Endothelial cell (in vitro differentiated cells): ENCODE measurements around the gene SORL1-AS1.

Experiments used
- DNase-seq: peaks from one replicate; pipeline ENCODE4 v3.0.0; 2021; ENCODE audit warnings: low spot score
- H3K27ac Mint-ChIP-seq: one replicate; pipeline ENCODE4 v1.8.0; 2021; ENCODE audit warnings: mixed read lengths, inconsistent platforms; ENCODE audit not compliant: unreplicated experiment
- H3K27me3 Mint-ChIP-seq: one replicate; pipeline ENCODE4 v1.8.0; 2021; ENCODE audit warnings: mild to moderate bottlenecking, moderate library complexity, mixed read lengths, inconsistent platforms; ENCODE audit not compliant: unreplicated experiment
- H3K36me3 Mint-ChIP-seq: one replicate; pipeline ENCODE4 v1.8.0; 2021; ENCODE audit warnings: mild to moderate bottlenecking, low read depth, mixed read lengths, inconsistent platforms; ENCODE audit not compliant: unreplicated experiment
- H3K4me1 Mint-ChIP-seq: one replicate; pipeline ENCODE4 v1.8.0; 2021; ENCODE audit warnings: mild to moderate bottlenecking, mixed read lengths, inconsistent platforms; ENCODE audit not compliant: unreplicated experiment
- H3K4me3 Mint-ChIP-seq: one replicate; pipeline ENCODE4 v1.8.0; 2021; ENCODE audit warnings: mild to moderate bottlenecking, mixed read lengths, inconsistent platforms; ENCODE audit not compliant: unreplicated experiment
- H3K9me3 Mint-ChIP-seq: one replicate; pipeline ENCODE4 v1.8.0; 2021; ENCODE audit warnings: mixed read lengths, inconsistent platforms; ENCODE audit not compliant: unreplicated experiment
- TF ChIP-seq, protein P1 (sequence below): fragments of 200-600 bp; sonication (generic); IDR thresholded peaks from one replicate; pipeline ENCODE4 v1.5.0; 2021; ENCODE audit warnings: antibody characterized with exemption; ENCODE audit not compliant: unreplicated experiment

The SORL1-AS1 gene

DNA sequence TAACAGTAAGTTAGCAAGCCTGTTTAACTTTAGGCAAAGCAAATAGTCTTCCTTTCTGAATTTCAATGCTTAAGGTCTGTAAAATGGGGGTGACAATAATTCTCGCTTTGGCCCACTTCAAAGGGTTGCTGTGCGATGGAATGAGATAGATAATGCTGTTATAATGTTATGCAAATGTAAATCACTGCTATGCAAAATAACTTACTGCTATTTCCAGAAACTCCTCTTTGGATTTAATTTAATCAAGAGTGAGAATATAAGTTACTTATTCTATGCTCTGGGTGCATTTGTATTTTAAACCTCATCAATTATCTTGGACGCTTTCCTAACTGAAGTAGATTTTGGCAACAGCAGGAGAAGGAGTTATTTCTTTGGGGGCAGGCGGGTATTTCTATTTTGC, 4.8 kb downstream of the SORL1-AS1 start:
- Mint-ChIP-seq H3K36me3 (no peaks in the 10 kb centered on the region), H3K4me1 (peaks cover 17% of the 10 kb centered on the region), H3K27me3 (peaks cover 7% of the 10 kb centered on the region), H3K4me3 (no peak overlapping the region), H3K9me3 (no peaks in the 10 kb centered on the region), H3K27ac (no peak overlapping the region)
- TF ChIP-seq, protein P1, sequence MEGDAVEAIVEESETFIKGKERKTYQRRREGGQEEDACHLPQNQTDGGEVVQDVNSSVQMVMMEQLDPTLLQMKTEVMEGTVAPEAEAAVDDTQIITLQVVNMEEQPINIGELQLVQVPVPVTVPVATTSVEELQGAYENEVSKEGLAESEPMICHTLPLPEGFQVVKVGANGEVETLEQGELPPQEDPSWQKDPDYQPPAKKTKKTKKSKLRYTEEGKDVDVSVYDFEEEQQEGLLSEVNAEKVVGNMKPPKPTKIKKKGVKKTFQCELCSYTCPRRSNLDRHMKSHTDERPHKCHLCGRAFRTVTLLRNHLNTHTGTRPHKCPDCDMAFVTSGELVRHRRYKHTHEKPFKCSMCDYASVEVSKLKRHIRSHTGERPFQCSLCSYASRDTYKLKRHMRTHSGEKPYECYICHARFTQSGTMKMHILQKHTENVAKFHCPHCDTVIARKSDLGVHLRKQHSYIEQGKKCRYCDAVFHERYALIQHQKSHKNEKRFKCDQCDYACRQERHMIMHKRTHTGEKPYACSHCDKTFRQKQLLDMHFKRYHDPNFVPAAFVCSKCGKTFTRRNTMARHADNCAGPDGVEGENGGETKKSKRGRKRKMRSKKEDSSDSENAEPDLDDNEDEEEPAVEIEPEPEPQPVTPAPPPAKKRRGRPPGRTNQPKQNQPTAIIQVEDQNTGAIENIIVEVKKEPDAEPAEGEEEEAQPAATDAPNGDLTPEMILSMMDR, result no peak
- DNase-seq, result no peak

DNA sequence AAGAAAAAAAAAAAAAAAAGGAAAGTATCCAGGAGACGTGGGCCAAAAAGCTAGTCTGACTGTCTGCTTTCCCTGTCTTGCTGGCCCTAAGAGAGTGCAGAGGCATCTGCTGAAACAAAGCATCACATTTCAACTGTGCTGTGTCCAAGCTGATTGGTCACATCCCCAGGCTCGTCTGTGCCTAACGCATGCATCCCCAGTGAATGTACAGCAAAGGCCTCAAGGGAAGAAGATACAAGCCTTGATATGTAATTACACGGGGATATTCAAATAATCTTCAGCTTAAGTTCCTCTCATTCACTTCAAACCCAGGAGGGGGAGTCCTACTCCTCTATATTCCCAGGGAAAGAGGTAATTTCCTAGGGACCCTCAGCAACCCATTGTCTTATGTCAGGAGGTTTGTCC, 6.0 kb downstream of the SORL1-AS1 start:
- Mint-ChIP-seq H3K9me3 (no peaks in the 10 kb centered on the region), H3K4me3 (no peak overlapping the region), H3K27me3 (peaks cover 1% of the 10 kb centered on the region), H3K4me1 (peaks cover 14% of the 10 kb centered on the region), H3K27ac (no peak overlapping the region), H3K36me3 (no peaks in the 10 kb centered on the region)
- TF ChIP-seq, protein P1, result no peak
- no peak for DNase-seq

DNA sequence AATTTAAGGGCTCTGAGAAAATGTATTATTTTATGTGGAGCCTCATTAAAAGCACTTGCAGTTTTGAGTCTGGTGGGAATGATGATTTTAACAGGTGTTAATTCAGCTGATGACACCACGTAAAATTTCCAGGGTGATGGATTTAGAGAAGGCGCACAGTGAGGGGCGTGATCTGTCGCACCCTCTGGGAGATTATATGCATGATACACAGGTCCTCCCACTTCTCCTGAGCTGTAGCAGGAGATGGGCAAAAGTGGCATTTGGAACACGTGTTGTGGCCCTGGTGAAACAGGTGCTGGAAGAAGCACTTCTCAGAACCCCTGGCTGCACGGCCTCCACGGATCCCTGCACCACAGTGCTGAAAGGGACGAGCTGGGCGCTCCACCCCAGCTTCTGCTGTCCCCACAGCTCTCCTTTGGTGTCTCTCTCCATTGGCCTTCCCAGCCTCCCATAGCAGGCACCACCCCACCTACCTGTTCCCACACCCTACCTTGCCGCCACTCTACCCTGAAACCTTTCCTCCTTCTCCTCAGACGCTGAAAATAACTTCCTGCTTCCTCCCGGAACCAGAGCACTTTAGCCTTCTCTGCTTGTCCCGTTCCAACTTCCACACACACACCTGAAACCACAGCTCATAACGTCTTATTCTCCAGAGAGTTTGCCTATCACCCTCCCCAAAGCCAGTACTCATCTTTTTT, 7.5 kb downstream of the SORL1-AS1 start:
- Mint-ChIP-seq H3K27me3 (peaks cover 1% of the 10 kb centered on the region), H3K9me3 (no peaks in the 10 kb centered on the region), H3K27ac (no peak overlapping the region), H3K4me3 (no peak overlapping the region), H3K4me1 (peaks cover 11% of the 10 kb centered on the region), H3K36me3 (no peaks in the 10 kb centered on the region)
- TF ChIP-seq, protein P1, result no peak
- no peak for DNase-seq

DNA sequence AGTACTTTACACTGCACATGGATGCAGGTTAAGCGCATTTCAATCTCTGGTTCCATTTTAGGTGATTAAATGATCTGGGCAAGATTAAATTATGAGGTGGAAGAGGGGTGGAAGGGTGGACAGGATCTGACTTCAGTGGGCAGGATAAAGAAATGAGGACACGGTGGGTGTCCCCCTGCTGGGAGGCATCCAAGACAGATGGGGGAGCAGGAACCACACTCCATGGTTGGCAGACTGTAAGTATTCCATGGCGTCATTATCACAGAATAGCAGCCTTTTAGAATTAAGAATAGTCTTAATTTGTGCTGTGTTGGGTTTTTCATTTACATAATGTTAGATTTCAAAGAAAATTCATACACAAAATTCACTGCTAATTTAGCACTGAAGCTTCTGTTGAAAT, 8.2 kb downstream of the SORL1-AS1 start:
- H3K9me3 Mint-ChIP-seq, result no peaks in the 10 kb centered on the region
- H3K4me1 Mint-ChIP-seq, result peaks cover 11% of the 10 kb centered on the region
- no peaks in the 10 kb centered on the region for H3K36me3 Mint-ChIP-seq
- H3K27ac Mint-ChIP-seq, result no peak overlapping the region
- no peak for DNase-seq
- no peak overlapping the region for H3K4me3 Mint-ChIP-seq
- TF ChIP-seq, protein P1, result no peak
- H3K27me3 Mint-ChIP-seq, result no peaks in the 10 kb centered on the region

DNA sequence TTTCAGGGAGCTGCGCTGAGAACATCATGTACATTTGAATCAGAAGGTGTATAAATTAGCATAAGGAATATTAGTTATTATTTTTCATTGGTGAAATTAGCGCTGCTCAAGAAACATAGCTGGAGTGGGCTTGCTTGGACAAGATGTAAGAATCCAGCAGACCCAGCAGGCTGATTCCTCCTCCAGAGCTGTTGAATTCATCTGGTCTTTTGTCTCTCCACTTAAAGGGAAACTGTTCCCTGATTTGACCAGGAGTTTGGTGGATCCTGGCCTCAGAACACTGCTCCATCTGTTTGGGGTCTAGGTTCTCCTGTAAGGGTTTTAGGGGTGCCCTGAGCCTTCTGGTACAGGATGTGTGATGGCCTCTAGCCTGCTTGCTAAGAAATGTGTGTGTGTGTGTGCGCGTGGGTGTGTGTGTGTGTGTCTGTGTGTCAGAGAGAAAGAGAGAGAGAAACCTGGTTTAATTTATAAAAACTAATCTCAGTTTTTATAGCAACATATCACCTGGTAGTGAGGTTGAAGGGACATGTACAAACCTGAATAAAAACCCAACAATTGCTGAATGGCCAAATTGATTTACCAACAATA, 9.0 kb downstream of the SORL1-AS1 start:
- Mint-ChIP-seq H3K36me3 (no peaks in the 10 kb centered on the region), H3K9me3 (no peaks in the 10 kb centered on the region), H3K4me3 (no peak overlapping the region), H3K27ac (no peak overlapping the region), H3K4me1 (peaks cover 11% of the 10 kb centered on the region), H3K27me3 (no peaks in the 10 kb centered on the region)
- TF ChIP-seq, protein P1, result no peak
- DNase-seq, result no peak
